Keratinocyte (primary cell): Measurements from ENCODE around the gene LEFTY1. TPM values are rescaled to one million over a fixed set of nuclear protein-coding genes. Genes with fewer than 3 reads are reported as not detected.
"Not testable (repeated sequence)": the region's sequence is repeated elsewhere in the genome, so short reads cannot be mapped to it uniquely, and the experiment has no call there.

Experiments used
- DNase-seq: peaks from one replicate; pipeline ENCODE4 v3.0.0-alpha.2; 2011; ENCODE audit warnings: low read depth, missing footprints, low spot score
- FAIRE-seq: peaks from 2 replicates; lab custom pipeline; 2011; peaks lifted over from hg19 to GRCh38; lab: Jason Lieb, UNC
- H2AFZ ChIP-seq: 2 replicates; pipeline ENCODE4 v1.6.0; 2012; ENCODE audit warnings: low read length, control low read depth, inconsistent platforms; ENCODE audit not compliant: control insufficient read depth
- H3K27ac ChIP-seq: 2 replicates; pipeline ENCODE4 v1.5.1; 2011; ENCODE audit warnings: low read length; ENCODE audit not compliant: control insufficient read depth, insufficient read depth
- H3K27me3 ChIP-seq: 3 replicates; pipeline ENCODE4 v1.6.0; 2011; ENCODE audit warnings: low read length; ENCODE audit not compliant: control insufficient read depth, insufficient read depth; ENCODE audit errors: extremely low read depth
- H3K36me3 ChIP-seq, 2 experiments: 2 replicates in 1 of 2; 3 replicates in 1 of 2; pipeline ENCODE4 v1.5.1; 2011; ENCODE audit warnings: low read length in 2 of 2, mild to moderate bottlenecking in 1 of 2; ENCODE audit not compliant: control insufficient read depth in 2 of 2, insufficient read depth in 2 of 2; ENCODE audit errors: extremely low read depth in 1 of 2
- H3K4me1 ChIP-seq: 3 replicates; pipeline ENCODE4 v1.5.1; 2011; ENCODE audit warnings: low read length; ENCODE audit not compliant: control insufficient read depth, insufficient read depth; ENCODE audit errors: extremely low read depth
- H3K4me2 ChIP-seq: 3 replicates; pipeline ENCODE4 v1.6.0; 2011; ENCODE audit warnings: low read depth, low read length; ENCODE audit not compliant: control insufficient read depth, insufficient read depth; ENCODE audit errors: extremely low read depth
- H3K4me3 ChIP-seq, 3 experiments: fragments of 200-600 bp in 1 of 3; sonication (generic) in 1 of 3; 2 replicates in 2 of 3; 3 replicates in 1 of 3; pipeline ENCODE4 v1.5.1; 2011 to 2016; ENCODE audit warnings: low read length in 3 of 3, mild to moderate bottlenecking in 3 of 3, control low read depth in 2 of 3, inconsistent platforms in 1 of 3, low read depth in 1 of 3, mixed read lengths in 1 of 3, mixed run types in 1 of 3, moderate library complexity in 1 of 3; ENCODE audit not compliant: control insufficient read depth in 2 of 3, insufficient read depth in 2 of 3; ENCODE audit errors: extremely low read depth in 1 of 3
- H3K79me2 ChIP-seq: 2 replicates; pipeline ENCODE4 v1.6.0; 2012; ENCODE audit warnings: low read length; ENCODE audit not compliant: control insufficient read depth, insufficient read depth
- H3K9ac ChIP-seq: 3 replicates; pipeline ENCODE4 v1.6.0; 2011; ENCODE audit warnings: low read length; ENCODE audit not compliant: control insufficient read depth, insufficient read depth; ENCODE audit errors: extremely low read depth
- H3K9me1 ChIP-seq: 3 replicates; pipeline ENCODE4 v1.6.0; 2011; ENCODE audit warnings: low read length; ENCODE audit not compliant: control insufficient read depth, insufficient read depth; ENCODE audit errors: extremely low read depth
- H3K9me3 ChIP-seq: 2 replicates; pipeline ENCODE4 v1.5.1; 2012; ENCODE audit warnings: low read depth, low read length; ENCODE audit not compliant: control insufficient read depth
- H4K20me1 ChIP-seq: 3 replicates; pipeline ENCODE4 v1.6.0; 2011; ENCODE audit warnings: low read length; ENCODE audit not compliant: control insufficient read depth, insufficient read depth; ENCODE audit errors: extremely low read depth
- EZH2 ChIP-seq: IDR thresholded peaks from one replicate; pipeline ENCODE4 v1.6.1; 2012; ENCODE audit warnings: inconsistent platforms, mild to moderate bottlenecking, low read length, moderate library complexity
- dilution Hi-C: fragments of 300-500 bp; cut with MboI; formaldehyde crosslinking; loops from one replicate; pipeline ENCODE4 v1.7.0; 2020; ENCODE audit warnings: low sequenced_read_pairs; ENCODE audit not compliant: extremely low pct_ligation_motif_present
- polyA plus RNA-seq, 5 experiments: library from polyadenylated mRNA; depleted of rRNA in 3 of 5; stranded (reverse) in 3 of 5; stranded (forward) in 1 of 5; unstranded in 1 of 5; fragments of >200 nt; gene quantifications; 1 replicate in 1 of 5; 2 replicates in 3 of 5; 3 replicates in 1 of 5; pipeline versions ENCODE4 v1.2.1 to v1.2.3, GENCODE V29; 2011 to 2012; ENCODE audit warnings: missing spikeins in 2 of 5, low read depth in 1 of 5, low replicate concordance in 1 of 5
- TF ChIP-seq, protein P1 (sequence below), 3 experiments: IDR thresholded peaks in 1 of 3; conservative IDR thresholded peaks in 1 of 3; optimal IDR thresholded peaks in 1 of 3; 2 replicates in 2 of 3; 3 replicates in 1 of 3; pipeline versions ENCODE3 to v1.5.1; 2011; ENCODE audit warnings: low read length in 3 of 3, mild to moderate bottlenecking in 3 of 3, moderate library complexity in 2 of 3, control low read depth in 1 of 3, inconsistent platforms in 1 of 3; ENCODE audit not compliant: insufficient read depth in 2 of 3; ENCODE audit errors: extremely low read depth in 1 of 3

Gene LEFTY1
- polyA plus RNA-seq, 1 donor (not counting 4 experiments of a cell fraction or from before 2014, with no cell fraction given), result not detected

DNA sequence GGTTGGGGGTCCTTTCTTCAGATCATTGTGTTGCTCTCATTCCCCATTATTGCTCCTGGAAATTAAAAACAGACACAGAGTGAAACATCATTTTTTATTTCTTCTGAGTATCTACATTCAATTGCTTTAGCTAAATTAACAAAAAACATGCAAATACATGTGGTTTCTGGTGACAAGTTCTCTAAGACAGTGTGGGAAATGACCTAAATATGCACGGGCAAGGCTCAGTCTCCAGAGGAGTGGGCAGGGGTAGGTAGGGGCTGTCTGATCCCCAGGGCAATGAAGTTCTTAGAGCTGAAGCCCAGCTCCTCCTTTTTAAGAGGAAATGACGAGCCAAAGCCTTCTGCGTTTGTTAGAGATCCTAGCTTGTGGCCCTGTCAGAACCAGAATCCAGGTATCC lies 47.6 kb upstream of the LEFTY1 start:
- Histone ChIP-seq H3K79me2 (no peaks in the 10 kb centered on the region), H3K4me2 (no peak overlapping the region), H3K27ac (no peak overlapping the region), H3K9me3 (no peaks in the 10 kb centered on the region), H3K4me1 (peaks cover 6% of the 10 kb centered on the region), H3K36me3 (no peaks in the 10 kb centered on the region), H2AFZ (no peak overlapping the region), H3K4me3 (no peak overlapping the region), H3K9me1 (peaks cover 3% of the 10 kb centered on the region), H3K27me3 (no peaks in the 10 kb centered on the region), H3K9ac (no peak overlapping the region), H4K20me1 (no peaks in the 10 kb centered on the region)
- FAIRE-seq (no peak), DNase-seq (no peak)
- TF ChIP-seq, protein P1, sequence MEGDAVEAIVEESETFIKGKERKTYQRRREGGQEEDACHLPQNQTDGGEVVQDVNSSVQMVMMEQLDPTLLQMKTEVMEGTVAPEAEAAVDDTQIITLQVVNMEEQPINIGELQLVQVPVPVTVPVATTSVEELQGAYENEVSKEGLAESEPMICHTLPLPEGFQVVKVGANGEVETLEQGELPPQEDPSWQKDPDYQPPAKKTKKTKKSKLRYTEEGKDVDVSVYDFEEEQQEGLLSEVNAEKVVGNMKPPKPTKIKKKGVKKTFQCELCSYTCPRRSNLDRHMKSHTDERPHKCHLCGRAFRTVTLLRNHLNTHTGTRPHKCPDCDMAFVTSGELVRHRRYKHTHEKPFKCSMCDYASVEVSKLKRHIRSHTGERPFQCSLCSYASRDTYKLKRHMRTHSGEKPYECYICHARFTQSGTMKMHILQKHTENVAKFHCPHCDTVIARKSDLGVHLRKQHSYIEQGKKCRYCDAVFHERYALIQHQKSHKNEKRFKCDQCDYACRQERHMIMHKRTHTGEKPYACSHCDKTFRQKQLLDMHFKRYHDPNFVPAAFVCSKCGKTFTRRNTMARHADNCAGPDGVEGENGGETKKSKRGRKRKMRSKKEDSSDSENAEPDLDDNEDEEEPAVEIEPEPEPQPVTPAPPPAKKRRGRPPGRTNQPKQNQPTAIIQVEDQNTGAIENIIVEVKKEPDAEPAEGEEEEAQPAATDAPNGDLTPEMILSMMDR (optimal IDR thresholded peaks at IDR 0.05 in 1 of 3, IDR thresholded peaks at IDR 0.05 in 1 of 3, conservative IDR thresholded peaks at IDR 0.05 in 1 of 3; ENCODE audit: extremely low read depth in 1 of 3, insufficient read depth in 2 of 3, low read length in 3 of 3), result no peak
- no peak for TF ChIP-seq EZH2
- dilution Hi-C loops, result no loop called here

GRCh38 chr1:225936086-225936485 lies 47.1 kb upstream of the LEFTY1 start:
- H4K20me1 ChIP-seq, H3K4me3 ChIP-seq, FAIRE-seq, H3K9me1 ChIP-seq, H3K27me3 ChIP-seq, dilution Hi-C loops, H3K79me2 ChIP-seq, DNase-seq, H3K9ac ChIP-seq, H3K27ac ChIP-seq, H3K4me1 ChIP-seq, H3K36me3 ChIP-seq, H2AFZ ChIP-seq, H3K4me2 ChIP-seq, H3K9me3 ChIP-seq: not testable (repeated sequence)

DNA sequence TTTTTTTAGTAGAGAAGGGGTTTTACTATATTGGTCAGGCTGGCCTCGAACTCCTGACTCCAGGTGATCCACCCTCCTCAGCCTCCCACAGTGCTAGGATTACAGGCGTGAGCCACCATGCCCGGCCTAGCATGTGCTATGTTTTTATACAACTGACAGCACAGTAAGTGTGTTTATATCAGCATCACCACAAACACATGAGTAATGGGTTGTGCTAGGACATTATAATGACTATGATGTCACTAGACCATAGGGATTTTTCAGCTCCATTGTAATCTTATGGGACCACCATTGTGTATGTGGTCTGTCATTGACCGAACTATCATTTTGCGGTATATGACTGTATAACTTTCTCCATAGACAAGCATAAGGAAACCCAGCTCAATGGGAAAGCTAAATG lies 45.8 kb upstream of the LEFTY1 start:
- FAIRE-seq (no peak), DNase-seq (no peak)
- no peak overlapping the region for H3K4me3 ChIP-seq
- no peak for TF ChIP-seq EZH2
- TF ChIP-seq, protein P1 (optimal IDR thresholded peaks at IDR 0.05 in 1 of 3, IDR thresholded peaks at IDR 0.05 in 1 of 3, conservative IDR thresholded peaks at IDR 0.05 in 1 of 3; ENCODE audit: extremely low read depth in 1 of 3, insufficient read depth in 2 of 3, low read length in 3 of 3), result no peak
- dilution Hi-C loops, result no loop called here
- H3K79me2 ChIP-seq, result no peaks in the 10 kb centered on the region
- no peak overlapping the region for H3K4me2 ChIP-seq
- H3K27ac ChIP-seq, result no peak overlapping the region
- no peaks in the 10 kb centered on the region for H4K20me1 ChIP-seq
- no peak overlapping the region for H2AFZ ChIP-seq
- H3K36me3 ChIP-seq, result no peaks in the 10 kb centered on the region
- H3K9me1 ChIP-seq, result peaks cover 3% of the 10 kb centered on the region
- no peaks in the 10 kb centered on the region for H3K27me3 ChIP-seq
- peaks cover 6% of the 10 kb centered on the region for H3K4me1 ChIP-seq
- no peaks in the 10 kb centered on the region for H3K9me3 ChIP-seq
- H3K9ac ChIP-seq, result no peak overlapping the region
